ENCODE measurements around the gene KIAA1217.

DNA sequence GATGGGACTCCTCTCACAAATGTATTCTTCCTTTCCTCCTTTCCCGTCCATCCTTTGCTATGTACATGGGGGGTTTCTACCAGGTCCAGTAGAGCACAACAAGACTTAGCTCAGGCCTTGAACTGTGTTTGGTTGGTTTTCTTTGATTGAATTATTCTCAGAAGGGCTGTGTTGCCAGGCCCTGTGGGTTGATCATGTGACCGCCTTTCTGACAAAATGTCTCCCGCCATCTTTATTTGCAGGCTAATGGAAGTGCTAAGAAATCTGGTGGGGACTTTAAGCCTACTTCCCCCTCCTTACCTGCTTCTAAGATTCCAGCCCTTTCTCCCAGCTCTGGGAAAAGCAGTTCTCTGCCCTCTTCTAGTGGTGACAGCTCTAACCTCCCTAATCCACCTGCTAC lies 336.6 kb downstream of the KIAA1217 start:
- TF ChIP-seq ZNF768 (tag by site-specific recombination; IDR thresholded peaks at IDR 0.05) (no peak), MZF1 (tag by site-specific recombination; IDR thresholded peaks at IDR 0.05; ENCODE audit: borderline replicate concordance) (no peak), ZNF792 (tag by site-specific recombination; IDR thresholded peaks at IDR 0.05) (no peak)
- TF ChIP-seq, protein P1, sequence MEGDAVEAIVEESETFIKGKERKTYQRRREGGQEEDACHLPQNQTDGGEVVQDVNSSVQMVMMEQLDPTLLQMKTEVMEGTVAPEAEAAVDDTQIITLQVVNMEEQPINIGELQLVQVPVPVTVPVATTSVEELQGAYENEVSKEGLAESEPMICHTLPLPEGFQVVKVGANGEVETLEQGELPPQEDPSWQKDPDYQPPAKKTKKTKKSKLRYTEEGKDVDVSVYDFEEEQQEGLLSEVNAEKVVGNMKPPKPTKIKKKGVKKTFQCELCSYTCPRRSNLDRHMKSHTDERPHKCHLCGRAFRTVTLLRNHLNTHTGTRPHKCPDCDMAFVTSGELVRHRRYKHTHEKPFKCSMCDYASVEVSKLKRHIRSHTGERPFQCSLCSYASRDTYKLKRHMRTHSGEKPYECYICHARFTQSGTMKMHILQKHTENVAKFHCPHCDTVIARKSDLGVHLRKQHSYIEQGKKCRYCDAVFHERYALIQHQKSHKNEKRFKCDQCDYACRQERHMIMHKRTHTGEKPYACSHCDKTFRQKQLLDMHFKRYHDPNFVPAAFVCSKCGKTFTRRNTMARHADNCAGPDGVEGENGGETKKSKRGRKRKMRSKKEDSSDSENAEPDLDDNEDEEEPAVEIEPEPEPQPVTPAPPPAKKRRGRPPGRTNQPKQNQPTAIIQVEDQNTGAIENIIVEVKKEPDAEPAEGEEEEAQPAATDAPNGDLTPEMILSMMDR (tag by site-specific recombination; IDR thresholded peaks at IDR 0.05) = no peak
- TF ChIP-seq, protein P2, sequence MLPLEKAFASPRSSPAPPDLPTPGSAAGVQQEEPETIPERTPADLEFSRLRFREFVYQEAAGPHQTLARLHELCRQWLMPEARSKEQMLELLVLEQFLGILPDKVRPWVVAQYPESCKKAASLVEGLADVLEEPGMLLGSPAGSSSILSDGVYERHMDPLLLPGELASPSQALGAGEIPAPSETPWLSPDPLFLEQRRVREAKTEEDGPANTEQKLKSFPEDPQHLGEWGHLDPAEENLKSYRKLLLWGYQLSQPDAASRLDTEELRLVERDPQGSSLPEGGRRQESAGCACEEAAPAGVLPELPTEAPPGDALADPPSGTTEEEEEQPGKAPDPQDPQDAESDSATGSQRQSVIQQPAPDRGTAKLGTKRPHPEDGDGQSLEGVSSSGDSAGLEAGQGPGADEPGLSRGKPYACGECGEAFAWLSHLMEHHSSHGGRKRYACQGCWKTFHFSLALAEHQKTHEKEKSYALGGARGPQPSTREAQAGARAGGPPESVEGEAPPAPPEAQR (tag by site-specific recombination; IDR thresholded peaks at IDR 0.05) = no peak
